GM19463 (cell line): ENCODE results near the gene PAFAH1B2.
"Not testable (repeated sequence)": the region's sequence is repeated elsewhere in the genome, so short reads cannot be mapped to it uniquely, and the experiment has no call there.

Experiments
- ATAC-seq: cut with Tn5 transposase; IDR thresholded peaks from one replicate; pipeline ENCODE4 v1.9.1; 2021; ENCODE audit warnings: mild to moderate bottlenecking, moderate library complexity; ENCODE audit not compliant: unreplicated experiment

The PAFAH1B2 gene

GRCh38 chr11:117172724-117173421 is 28.8 kb downstream of the PAFAH1B2 start:
- no peak for ATAC-seq

GRCh38 chr11:117175104-117175503 is 31.0 kb downstream of the PAFAH1B2 start:
- no peak for ATAC-seq

- no peak for ATAC-seq
Measured at GRCh38 chr11:117175781-117176180, 31.7 kb downstream of the PAFAH1B2 start.

DNA sequence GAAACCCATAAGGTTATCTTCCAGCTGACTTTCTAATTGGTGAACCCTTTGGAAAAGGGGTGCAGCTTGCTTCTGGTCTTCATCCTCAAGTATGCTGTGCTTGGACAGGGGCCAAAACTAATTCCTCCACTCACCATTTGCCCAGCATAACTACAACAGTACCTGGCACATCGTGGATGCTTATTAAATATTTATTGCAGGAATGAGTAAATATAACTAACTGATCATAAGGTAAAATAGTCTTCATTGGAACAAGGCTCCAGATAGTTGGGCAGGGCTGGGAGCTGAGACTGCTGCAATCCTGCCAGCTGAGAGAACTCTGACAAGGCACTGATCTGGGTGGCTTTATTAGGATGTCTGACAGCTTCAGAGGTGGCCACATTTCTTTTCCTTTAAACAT is 32.1 kb downstream of the PAFAH1B2 start:
- no peak for ATAC-seq

GRCh38 chr11:117177534-117178209 is 33.6 kb downstream of the PAFAH1B2 start:
- no peak for ATAC-seq

GRCh38 chr11:117178210-117179034 is 34.3 kb downstream of the PAFAH1B2 start, which contains the start of gene SIDT2:
TSS of gene SIDT2 (plus strand) at chr11:117178743. CDS start at chr11:117179264, 521 bp downstream.
- peak; percentile 89 for ATAC-seq

DNA sequence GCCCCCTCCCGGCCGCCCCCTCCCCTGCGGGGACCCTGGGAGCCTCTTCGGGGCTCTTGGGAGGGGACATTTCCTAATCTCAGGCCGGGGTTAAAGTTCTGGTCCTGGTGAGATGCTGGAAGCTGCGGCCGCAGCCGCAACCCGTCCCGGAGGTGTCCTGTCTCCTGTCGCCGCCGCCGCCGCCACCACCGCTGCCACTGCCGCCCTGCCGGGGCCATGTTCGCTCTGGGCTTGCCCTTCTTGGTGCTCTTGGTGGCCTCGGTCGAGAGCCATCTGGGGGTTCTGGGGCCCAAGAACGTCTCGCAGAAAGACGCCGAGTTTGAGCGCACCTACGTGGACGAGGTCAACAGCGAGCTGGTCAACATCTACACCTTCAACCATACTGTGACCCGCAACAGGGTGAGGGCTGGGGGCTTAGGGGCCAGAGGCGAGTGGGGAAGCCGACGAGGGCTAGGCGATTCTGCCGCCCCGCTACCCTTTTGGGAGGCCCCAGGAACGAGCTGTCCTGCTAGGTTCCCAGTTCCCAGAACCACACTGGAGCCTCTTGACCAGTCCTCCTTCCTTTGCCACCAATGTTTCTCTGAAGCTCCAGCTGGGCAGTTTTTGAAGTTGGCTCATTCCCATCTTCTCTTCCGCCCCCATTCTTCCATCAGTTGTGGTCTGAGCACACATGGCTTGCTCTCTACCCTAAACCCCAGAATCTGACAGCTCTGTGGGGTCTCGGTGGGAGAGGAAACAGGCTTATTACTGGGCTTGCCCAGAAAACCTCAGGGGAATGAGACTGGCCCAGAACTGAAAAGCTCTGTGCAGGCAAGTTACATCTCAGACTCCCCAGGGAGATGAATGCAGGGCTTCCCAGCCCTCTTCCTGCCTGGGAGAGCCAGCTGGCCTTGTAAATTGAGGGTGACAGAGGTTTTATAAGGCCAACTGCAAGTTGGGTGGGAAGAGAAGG is 35.2 kb downstream of the PAFAH1B2 start:
- peak; percentile 21 for ATAC-seq

GRCh38 chr11:117180020-117180419 is 35.9 kb downstream of the PAFAH1B2 start:
- no peak for ATAC-seq

DNA sequence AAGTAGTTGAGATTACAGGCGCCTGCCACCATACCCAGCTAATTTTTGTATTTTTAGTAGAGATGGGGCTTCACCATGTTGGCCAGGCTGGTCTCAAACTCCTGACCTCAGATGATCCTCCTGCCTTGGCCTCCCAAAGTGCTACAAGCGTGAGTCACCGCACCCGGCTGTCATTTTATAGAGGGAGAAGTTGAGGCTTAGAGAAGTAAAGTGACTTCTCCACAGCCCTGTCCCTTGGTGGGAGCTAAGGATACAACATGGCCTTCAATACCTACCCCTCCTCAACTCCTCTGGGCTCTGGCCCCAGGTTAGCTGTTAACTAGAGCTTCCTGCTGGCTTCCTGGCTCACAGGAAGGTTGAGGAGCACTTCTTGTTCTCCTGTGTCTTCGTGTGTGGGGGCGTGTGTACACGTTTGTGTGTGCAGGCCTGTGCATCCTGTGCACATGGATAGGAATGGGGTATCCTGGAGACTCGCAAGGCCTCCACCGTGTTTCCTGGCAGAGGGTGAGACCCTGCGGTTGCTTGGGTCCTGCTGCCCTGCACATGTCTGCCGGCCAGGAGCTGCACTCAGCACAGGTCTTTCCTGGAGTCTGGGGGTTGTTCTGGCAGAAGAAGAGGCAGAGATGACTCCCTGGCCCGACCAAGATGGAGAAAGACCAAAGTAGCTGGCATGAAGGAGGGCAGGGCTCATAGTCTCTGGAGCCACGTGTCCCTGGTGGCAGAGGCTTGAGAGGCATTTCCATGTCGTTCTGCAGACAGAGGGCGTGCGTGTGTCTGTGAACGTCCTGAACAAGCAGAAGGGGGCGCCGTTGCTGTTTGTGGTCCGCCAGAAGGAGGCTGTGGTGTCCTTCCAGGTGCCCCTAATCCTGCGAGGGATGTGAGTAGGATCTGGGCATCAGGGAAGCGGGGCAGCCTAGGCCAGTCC is 36.8 kb downstream of the PAFAH1B2 start:
- ATAC-seq, result peak; percentile 32

- no peak for ATAC-seq
Measured at GRCh38 chr11:117181586-117182550, 37.8 kb downstream of the PAFAH1B2 start.

DNA sequence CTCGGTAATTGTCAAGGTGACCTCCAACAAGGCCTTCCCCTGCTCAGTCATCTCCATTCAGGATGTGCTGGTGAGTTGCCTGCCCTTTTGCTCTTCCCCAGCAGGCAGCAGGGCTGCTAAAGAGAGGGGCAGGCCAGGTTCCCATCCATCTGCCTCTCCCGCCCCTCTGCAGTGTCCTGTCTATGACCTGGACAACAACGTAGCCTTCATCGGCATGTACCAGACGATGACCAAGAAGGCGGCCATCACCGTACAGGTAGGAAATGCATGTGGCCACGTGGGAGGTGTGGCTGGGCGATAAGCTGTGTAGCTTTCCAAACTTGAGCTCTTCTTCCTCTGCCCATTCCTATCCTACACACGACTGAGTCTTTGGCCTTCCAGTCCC is 38.5 kb downstream of the PAFAH1B2 start:
- ATAC-seq, result no peak

DNA sequence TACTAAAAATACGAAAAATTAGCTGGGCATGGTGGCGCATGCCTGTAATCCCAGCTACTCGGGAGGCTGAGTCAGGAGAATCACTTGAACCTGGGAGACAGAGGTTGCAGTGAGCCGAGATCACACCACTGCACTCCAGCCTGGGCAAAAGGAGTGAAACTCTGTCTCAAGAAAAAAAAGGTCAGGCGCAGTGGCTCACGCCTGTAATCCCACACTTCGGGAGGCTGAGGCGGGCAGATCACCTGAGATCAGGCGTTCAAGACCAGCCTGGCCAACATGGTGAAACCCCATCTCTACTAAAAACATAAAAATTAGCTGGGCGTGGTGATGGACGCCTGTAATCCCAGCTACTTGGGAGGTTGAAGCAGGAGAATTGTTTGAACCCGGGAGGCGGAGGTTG is 39.1 kb downstream of the PAFAH1B2 start:
- not testable (repeated sequence) for ATAC-seq

GRCh38 chr11:117183724-117184349 is 39.8 kb downstream of the PAFAH1B2 start:
- ATAC-seq, result no peak

DNA sequence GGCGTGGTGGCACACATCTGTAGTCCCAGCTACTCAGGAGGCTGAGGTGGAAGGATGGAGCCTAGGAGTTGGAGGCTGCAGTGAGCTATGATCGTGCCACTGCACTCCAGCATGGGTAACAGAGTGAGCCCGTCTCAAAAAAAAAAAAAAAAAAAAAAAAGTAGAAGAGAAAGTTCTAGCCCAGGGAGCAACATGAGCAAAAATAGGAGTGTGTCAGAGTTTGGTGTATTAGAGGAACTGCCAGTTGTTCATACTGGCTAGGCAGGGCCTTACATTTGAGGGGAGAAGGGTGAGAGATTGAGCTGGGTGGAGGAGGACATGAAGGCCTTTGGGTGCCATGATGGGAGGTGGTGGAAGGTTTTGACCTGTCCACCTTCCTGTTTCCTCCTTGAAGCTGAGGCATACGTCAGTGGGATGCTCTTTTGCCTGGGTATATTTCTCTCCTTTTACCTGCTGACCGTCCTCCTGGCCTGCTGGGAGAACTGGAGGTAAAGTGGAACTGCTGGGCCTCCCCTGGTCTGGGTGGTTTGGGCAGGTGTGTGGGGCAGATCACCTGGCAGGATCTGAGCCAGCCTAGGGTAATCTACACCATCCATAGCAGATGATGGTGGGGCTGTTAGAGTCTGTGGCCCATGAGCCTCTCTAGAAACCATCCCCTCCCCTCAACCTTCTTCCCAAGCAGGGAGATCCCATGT is 41.8 kb downstream of the PAFAH1B2 start:
- no peak for ATAC-seq

GRCh38 chr11:117186431-117186761 is 42.3 kb downstream of the PAFAH1B2 start:
- ATAC-seq, result no peak

- ATAC-seq, result no peak
Measured at GRCh38 chr11:117187007-117187406, 42.9 kb downstream of the PAFAH1B2 start.

DNA sequence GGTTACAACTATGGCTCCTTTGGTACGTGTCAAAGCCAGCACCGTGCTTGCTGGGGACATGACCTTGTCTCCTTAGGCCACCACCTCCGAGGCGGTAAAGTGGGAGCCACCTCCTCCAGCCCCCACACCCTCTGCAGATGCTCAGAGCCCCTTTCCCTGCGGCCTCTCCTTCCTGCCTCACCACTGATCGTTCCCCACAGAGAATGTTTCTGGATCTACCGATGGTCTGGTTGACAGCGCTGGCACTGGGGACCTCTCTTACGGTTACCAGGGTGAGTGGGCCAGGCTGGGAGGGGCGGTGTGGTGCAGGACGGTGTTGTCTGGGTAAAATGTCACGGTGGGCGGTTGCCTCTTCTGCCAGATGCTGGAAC is 43.3 kb downstream of the PAFAH1B2 start:
- ATAC-seq, result no peak
